GM21529 (cell line): ENCODE data around the gene TMEM233.

ENCODE experiments used
- ATAC-seq: cut with Tn5 transposase; IDR thresholded peaks from one replicate; pipeline ENCODE4 v1.9.1; 2021; ENCODE audit not compliant: unreplicated experiment

The TMEM233 gene

DNA sequence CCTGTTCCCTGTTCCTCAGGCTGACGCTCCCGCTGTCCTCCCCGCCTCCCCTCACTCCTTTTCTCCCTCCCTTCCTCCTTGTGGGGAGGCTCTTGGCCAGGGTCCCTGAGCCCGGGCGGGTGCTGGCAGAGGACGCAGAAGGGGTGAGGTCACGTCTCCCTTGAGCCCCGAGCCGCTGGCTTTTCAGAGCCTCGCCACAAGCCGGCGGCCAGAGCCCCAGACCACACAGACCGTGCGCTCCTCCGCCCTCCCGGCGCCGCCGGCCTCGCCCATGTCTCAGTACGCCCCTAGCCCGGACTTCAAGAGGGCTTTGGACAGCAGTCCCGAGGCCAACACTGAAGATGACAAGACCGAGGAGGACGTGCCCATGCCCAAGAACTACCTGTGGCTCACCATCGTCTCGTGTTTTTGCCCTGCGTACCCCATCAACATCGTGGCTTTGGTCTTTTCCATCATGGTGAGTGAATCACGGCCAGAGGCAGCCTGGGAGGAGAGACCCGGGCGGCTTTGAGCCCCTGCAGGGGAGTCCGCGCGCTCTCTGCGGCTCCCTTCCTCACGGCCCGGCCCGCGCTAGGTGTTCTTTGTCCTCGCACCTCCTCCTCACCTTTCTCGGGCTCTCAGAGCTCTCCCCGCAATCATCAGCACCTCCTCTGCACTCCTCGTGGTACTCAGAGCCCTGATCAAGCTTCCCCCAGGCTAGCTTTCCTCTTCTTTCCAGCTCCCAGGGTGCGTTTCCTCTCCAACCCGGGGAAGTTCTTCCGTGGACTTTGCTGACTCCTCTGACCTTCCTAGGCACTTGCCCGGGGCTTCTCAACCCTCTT lies at the start of gene TMEM233:
TMEM233 (plus strand) TSS at position 197 of the 821 bp plus-strand sequence; CDS start at position 272, 75 bp downstream.
- no peak for ATAC-seq

DNA sequence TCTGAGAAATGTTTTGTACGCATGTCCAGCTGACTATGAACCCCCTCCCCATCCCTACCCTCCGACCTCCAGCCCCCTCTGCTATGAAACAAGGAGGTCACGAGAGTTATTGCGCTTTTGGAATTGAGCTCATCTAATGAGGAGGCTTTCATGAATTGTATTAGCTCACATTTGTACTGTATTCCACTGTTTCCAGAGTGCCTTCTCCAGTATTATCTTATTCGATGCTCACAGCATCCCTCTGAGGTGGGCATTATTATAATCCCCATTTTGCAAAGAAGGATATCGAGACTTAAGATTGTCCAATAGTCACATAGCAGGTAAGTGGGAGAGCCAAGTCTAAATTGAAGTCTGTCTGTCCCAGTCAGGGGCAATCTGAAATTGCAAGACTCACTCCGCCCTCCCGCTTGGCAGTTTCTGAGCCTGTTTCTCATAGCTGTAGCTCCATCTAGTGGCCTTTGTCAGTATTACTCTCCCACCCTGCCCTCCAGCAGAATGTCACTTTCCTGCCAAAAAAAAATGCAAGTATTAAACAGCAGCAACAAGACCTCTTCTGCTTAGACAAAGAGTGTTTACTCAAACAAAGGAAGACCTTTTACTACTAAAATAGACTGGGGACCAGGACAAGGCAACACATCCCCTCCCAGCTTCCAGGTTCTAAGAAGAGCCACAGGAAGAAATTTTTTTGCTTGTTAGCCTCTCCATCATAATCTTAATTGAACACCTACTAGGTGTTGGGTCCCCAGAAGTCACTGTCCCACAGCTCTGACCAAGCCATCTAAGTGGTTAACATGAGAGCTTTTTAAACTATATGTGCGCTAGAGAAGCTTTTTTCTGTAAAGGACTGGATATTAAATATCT lies 48.6 kb upstream of the TMEM233 start:
- ATAC-seq = no peak

DNA sequence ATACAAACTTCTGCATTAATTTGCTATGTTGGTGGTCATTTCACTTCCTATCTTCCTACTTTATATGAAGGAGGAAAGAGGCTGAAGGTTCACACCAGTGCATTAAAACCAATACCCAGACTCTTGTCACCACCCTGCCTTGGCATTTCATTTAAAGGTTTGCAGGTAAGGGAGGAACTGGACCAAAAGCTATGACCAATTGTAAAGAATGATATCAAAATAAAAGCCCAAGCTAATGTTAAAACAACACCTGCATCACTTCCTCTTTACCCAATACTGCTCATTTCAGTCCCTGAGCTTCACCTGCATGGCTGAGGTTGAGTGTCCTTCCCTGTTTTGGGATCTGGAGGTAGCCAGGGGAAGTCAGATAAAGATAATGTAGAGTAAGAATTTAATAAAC lies 47.2 kb upstream of the TMEM233 start:
- ATAC-seq = no peak

DNA sequence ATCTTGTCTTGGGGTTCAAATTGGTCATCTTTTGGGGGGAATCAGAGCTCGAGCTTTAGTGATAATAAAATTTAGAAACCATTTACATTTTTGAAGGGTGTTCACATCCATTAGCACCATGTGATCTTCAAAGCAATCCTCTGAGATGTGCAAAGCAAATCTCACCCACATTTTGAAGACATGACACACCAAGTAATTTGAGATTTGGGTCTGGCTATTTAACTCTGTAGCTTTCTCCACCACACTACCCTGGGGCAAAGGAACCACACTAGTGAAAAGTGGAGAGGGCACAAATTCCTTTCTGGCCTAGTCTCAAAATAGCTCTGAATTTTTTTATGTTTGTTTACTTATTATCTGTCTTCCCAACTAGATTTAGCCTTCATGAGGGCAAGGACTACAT lies 46.6 kb upstream of the TMEM233 start:
- no peak for ATAC-seq

DNA sequence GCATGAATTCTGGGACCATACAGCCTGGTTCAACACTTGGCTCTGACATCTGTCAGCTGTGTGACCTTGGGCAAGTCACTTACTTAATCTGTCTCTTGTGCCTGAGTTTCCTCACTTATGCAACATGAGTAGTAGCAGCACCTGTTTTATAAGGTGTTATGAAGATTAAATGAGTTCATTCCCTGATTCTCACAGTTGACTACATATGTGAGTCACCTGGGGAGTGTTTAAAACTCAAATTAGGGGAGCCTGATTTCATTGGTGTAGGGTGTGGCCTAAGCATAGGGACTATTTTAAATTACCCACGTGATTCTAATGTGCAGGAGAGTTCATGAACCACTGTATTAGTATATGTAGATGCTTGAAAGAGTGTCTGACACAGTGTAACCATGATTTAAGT lies 36.7 kb upstream of the TMEM233 start:
- no peak for ATAC-seq

DNA sequence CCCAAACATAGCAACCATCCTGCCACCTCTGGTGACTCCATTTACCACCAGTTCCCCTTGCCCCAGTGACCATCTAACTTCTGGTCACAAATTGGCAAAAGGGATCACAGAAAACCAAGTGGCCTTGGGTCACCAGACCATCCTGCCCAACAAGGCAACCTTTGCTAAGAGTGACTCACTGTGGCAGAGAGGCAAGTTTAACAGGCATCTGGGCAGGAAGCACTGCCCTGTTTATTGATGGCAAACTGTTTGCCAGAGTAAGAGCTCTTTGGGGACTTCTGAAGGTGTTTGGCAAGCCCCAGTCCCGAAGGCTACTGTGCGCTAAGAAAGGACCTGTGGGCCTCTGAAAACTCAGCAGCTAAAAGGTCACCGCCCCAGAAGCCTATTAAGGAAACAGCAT lies 28.2 kb upstream of the TMEM233 start:
- ATAC-seq = no peak

DNA sequence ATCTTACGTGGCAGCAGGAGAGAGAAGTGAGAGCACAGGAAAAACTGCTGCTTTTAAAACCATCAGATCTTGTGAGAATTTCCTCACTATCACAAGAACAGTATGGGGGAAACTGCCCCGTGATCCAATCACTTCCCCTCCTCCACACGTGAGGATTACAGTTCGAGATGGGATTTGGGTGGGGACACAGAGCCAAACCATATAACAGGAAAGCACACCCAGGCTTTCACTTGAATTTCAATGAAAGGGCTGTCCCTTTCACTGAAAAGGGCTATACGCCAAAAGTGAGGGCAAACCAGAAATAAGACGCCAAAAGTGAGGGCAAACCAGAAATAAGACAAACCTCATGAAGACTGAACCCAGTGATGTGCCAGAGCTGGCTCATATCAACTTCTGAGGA lies 22.8 kb upstream of the TMEM233 start:
- no peak for ATAC-seq

DNA sequence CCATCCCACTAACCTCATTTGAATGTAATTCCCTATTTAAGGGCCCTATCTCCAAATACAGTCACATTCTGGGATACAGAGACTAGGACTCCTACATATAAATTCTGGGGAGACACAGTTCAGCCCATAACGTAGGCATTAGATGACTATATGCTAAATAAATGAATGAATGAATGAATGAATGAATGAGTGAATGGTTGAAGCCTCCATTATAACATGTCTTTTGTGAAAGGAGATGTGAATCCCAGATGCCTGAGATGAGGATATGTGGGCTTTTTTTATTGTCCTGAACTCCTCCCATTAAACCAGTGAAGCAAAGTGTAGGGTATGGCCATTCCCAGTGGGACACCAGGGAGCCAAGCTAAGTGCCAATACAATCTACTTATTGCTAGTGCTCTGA lies 20.5 kb upstream of the TMEM233 start:
- ATAC-seq = no peak

DNA sequence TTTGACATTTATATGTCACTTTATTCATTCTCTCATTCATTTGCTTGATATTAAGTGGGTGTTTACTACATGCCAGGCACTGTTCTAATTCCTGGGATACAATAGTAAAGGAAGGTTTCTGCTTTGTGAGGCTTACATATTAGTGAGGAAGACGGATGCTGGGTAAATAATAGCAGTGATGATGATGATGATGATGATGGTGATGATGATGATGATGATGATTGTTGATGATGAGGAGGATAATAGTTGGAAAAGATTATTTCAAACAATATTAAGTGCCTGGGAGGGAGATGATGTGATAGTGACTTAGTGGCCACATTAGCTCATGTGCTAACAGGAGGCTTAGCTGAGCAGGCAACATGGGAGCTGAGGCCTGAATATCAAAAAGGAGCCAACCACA lies 19.3 kb upstream of the TMEM233 start:
- ATAC-seq = no peak

DNA sequence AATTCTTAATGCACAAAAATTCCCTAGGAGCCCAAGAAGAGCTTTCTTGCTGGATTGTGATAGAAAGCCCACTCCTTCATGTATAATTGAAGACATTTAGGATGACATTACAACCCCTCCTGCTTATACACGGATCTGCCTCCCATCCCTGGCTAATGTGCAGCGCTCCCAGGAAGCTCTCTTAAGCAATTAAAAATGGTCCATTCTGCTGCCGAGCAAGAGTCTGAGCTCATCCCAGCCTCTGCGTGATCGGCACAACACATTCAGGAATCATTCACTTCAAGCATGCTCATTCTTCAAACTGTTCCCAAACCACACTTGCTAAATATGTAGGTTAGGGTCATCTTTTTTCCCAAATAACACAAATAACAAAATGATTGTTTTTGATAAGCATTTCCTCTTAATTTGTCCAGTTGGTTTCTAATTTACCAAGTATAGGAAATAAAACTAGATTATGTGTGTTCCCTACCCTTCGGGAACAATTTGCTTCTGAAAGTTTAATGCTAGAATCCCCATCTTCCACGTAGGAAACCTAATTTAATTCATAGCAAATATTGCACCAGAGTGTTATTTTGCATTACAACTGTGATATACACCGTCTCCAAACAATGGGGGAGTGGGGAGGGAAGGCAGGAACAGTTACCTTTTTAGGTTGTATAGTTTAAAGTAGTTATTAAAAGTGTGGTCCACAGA lies 17.3 kb upstream of the TMEM233 start:
- ATAC-seq = no peak

DNA sequence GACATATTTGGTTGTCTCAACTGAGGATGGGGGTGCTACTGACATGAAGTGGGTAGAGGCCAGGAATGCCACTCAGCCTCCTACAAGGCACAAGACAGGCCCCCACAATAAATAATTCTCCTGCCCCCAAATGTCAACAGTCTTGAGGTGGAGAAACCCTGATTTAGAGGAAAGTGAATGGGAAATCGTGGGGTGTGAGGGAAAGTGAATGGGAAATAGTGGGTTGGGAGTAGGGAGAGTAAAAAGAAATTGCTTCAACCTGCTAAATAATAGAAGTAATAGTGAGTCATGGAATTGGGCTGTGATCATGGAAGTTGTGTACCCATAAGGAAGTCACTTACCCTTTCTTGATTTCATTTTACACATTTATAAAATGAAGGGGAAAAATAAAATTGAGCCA lies 16.7 kb upstream of the TMEM233 start:
- no peak for ATAC-seq

DNA sequence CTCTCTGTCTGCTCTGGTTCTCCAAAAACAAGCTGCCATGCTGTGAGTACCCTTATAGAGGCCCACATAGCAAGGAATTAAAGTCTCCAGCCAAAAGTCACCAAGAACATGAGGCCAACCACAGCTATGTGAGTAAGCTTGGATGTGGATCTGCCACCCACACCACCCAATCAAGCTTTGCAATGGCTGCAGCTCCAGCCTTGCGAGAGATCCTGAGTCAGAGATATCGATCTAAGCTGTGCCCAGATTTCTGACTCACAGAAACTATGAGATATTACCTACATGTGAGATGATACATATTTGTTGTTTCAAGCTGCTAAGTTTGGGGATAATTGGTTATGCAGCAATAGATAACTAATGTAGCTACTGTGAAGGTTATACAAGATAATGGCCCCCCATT lies 15.5 kb upstream of the TMEM233 start:
- no peak for ATAC-seq

DNA sequence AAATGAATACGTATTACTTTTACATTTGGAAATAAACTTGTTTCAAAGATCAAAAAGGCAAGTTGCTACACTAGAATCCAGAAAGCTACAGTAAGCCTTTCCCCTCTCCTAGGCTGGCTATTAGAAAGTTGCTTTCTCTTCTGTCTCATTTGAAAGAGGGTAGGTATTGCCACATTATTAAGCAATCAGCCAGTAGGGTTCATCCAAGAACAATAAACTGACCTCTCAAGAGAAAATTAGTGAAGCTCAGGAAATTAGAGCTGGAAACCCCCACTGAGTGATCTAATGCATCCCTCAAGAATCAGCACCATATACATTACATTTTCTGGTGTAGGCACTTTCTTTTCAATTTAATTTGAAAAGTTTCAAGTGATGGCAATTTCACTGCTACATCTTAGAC lies 4.5 kb upstream of the TMEM233 start:
- ATAC-seq = no peak

DNA sequence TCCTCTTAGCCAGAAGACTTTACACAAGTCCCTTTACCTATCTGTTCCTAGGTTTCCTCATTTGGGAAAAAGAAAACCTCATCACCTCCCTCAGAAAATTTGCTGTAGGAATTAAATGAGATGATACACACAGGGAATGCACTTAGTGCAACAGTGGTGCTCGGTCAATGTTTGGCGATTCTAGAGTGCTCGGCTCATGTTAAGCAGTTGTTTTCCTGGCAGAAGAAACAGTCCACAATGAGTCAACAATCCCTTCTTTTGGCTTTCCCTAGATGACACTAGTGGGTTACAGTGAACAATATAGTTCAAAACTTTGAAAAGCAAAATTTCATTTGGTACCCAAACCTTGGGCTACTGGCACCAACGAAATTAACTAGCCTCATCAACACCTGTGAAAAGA lies 3.9 kb upstream of the TMEM233 start:
- no peak for ATAC-seq

DNA sequence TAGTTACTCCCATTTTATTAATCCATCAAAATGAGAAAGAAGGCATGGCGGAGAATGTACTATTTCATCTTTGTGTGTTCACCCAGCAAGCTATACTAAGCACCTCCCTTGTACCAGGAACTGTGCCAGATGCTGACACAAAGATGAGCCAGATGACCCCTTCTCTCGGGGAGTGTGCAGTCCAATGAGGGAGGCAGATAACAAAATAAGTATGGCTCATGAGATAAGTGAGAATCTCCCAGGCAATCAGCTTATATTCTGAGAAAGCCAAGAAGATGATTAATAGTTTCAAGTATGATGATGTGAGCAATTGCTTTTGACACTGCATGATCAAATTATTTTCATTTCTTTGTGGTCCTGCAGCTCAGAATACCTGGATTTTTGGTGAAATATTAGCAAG lies 1.3 kb upstream of the TMEM233 start:
- no peak for ATAC-seq

DNA sequence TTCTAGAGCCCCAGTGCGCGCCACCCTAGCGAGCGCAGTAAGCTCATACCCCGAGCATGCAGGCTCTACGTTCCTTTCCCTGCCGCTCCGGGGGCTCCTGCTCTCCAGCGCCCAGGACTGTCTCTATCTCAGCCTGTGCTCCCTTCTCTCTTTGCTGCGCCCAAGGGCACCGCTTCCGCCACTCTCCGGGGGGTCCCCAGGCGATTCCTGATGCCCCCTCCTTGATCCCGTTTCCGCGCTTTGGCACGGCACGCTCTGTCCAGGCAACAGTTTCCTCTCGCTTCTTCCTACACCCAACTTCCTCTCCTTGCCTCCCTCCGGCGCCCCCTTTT lies 791 bp downstream of the TMEM233 start:
- no peak for ATAC-seq

DNA sequence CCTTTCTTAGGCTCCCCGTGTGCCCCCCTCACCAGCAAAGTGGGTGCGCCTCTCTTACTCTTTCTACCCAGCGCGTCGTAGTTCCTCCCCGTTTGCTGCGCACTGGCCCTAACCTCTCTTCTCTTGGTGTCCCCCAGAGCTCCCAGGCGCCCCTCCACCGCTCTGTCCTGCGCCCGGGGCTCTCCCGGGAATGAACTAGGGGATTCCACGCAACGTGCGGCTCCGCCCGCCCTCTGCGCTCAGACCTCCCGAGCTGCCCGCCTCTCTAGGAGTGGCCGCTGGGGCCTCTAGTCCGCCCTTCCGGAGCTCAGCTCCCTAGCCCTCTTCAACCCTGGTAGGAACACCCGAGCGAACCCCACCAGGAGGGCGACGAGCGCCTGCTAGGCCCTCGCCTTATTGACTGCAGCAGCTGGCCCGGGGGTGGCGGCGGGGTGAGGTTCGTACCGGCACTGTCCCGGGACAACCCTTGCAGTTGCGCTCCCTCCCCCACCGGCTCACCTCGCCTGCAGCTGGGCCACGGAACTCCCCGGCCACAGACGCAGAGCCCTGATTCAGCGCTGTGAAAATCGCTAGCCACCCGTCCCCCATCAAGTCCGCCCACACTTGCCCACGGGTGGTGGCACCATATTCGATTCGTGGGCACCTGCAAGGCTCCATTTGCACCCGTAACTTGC lies 1.3 kb downstream of the TMEM233 start:
- no peak for ATAC-seq

DNA sequence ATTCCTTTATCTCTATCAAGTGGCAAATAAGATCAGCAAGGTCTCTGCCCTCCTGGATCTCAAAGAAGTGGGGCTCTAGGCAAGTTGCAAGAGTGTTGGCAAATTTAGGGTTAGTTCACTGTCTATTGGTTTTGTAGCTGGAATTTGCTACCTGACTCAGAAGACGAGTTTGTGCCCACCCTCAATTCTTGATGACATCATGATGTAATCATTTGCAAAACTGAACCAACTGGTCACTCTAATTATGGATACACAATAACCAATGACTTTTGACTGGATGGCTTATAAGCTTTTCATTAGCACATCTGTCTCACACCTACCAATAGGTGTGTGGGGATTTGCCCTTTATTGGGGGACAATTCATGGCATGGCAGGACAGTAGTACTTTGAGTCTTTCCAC lies 4.6 kb downstream of the TMEM233 start:
- no peak for ATAC-seq

DNA sequence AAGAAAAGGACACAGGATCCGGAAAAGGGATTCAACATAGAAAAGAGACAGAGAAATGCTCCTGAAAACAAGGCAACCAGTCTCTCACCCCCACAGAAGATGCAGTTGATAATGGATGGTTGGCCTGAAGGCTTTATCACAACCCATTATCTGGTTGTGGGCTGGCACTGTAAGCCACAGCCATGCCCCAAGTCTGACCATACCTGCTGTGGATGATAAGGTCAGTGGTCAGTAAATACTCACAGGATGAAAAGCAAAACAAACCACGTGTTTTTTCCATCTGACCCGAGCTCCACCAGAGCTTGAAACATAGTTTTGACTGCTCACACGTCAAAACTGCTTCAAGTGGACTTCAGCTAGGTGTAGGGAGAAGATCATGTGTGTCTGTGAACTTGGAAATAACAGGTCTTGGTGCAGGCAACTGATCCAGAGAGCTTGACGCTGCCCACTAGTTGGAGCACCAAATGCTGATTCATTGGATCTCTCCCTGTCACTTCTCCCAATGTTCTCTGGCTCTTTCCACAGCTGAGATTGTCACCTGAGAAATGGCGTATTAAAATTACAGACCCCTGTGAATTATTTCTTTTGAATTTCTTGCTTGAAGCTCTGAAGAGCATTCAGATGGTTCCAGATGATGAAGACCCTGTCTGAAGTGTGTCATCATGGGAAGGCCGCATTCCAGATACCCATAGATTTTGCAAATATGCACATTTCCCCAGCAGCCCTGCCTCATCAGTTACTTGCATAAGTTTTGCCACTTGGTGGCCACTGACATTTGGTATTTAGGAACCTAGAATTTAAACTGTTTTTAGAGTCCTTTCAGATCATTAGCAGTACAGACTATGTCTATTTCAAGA lies 8.5 kb downstream of the TMEM233 start:
- ATAC-seq = no peak

DNA sequence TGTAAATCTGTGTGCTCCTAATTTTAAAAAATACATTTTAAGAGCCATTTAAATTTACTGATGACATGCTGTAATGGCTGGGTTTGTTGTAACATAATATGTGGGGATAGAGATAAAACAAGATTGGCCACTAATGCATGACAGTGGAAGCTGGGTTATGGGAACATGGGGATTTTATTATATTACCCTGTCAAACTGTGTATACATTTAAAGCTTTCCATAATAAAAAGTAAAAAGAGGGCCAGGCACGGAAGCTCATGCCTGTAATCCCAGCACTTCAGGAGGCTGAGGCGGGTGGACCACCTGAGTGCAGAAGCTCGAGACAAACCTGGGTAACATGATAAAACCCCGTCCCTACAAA lies 9.1 kb downstream of the TMEM233 start:
- ATAC-seq = no peak
